ENCODE measurements around the gene SLX9.

DNA sequence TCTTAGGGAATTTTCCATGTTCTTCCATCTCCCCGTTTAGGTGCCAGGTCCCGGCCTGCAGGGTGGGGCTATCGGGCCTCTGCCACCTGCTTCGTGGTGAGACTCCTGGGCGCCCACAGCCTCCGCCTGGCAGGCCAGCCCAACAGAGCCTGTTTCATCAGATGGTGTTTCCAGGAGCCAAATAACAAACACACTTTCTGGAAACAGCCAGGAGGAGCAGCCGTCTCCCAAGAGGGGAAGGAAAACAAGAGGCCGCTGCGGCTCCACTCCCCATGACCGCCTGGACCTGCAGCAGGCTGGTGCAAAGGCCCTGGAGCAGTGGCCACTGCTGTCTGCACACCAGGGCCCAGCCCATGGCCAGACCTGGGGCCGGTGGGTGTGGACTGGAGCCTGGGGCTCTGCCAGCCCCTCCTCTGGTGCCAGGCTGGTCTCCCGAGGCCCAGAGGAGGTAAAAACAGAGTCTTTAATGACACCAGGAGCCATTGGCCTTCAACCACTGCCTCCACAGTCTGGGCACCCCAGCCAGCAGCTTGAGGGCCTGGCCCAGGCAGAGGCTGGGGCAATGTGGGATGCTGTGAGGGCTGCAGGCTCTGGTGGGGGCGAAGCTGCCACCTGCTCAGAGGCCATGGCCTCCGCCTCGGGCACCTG lies 55.0 kb downstream of the SLX9 start:
- no peak for TF ChIP-seq POLR2A (IDR thresholded peaks at IDR 0.05)
- TF ChIP-seq, protein P1, sequence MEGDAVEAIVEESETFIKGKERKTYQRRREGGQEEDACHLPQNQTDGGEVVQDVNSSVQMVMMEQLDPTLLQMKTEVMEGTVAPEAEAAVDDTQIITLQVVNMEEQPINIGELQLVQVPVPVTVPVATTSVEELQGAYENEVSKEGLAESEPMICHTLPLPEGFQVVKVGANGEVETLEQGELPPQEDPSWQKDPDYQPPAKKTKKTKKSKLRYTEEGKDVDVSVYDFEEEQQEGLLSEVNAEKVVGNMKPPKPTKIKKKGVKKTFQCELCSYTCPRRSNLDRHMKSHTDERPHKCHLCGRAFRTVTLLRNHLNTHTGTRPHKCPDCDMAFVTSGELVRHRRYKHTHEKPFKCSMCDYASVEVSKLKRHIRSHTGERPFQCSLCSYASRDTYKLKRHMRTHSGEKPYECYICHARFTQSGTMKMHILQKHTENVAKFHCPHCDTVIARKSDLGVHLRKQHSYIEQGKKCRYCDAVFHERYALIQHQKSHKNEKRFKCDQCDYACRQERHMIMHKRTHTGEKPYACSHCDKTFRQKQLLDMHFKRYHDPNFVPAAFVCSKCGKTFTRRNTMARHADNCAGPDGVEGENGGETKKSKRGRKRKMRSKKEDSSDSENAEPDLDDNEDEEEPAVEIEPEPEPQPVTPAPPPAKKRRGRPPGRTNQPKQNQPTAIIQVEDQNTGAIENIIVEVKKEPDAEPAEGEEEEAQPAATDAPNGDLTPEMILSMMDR (IDR thresholded peaks at IDR 0.05) = no peak
